Activated naive CD4-positive, alpha-beta T cell treated with anti-CD3 and anti-CD28 coated beads, Interleukin-2, amount 10 ng/mL, durations not matched to agents 7 days and 5 days (primary cell): ENCODE measurements around the gene ATF7.

Experiments
- CTCF ChIA-PET: fragments of 350-600 bp; sonication (Branson Sonifier 250); formaldehyde crosslinking; loops from one replicate; lab custom pipeline; 2021; ENCODE audit warnings: antibody characterized with exemption; lab: Charles Lee
- DNase-seq: peaks from one replicate; pipeline ENCODE4 v3.0.0-alpha.2; 2020
- H3K27ac Mint-ChIP-seq: one replicate; pipeline ENCODE4 v1.8.0; 2021; ENCODE audit warnings: mild to moderate bottlenecking, moderate library complexity, mixed read lengths
- H3K27me3 Mint-ChIP-seq: one replicate; pipeline ENCODE4 v1.8.0; 2021; ENCODE audit warnings: mild to moderate bottlenecking, mixed read lengths
- H3K36me3 Mint-ChIP-seq: one replicate; pipeline ENCODE4 v1.8.0; 2021; ENCODE audit warnings: mixed read lengths
- H3K4me1 Mint-ChIP-seq: one replicate; pipeline ENCODE4 v1.8.0; 2021; ENCODE audit warnings: mixed read lengths
- H3K4me3 Mint-ChIP-seq: one replicate; pipeline ENCODE4 v1.8.0; 2021; ENCODE audit warnings: mild to moderate bottlenecking, moderate library complexity, mixed read lengths
- H3K9me3 Mint-ChIP-seq: one replicate; pipeline ENCODE4 v1.8.0; 2021; ENCODE audit warnings: mixed read lengths

Gene ATF7

GRCh38 chr12:53532524-53533445 lies 93.4 kb downstream of the ATF7 start:
- no peak for DNase-seq
- Mint-ChIP-seq H3K27ac (no peak overlapping the region), H3K4me1 (no peaks in the 10 kb centered on the region), H3K9me3 (no peaks in the 10 kb centered on the region), H3K4me3 (no peak overlapping the region), H3K27me3 (no peaks in the 10 kb centered on the region), H3K36me3 (peaks cover 39% of the 10 kb centered on the region)
- CTCF ChIA-PET: interaction anchor here (0.9 to 1.0 kb wide), 2 partner anchors 11 to 114 kb away, joined by 3 read pairs; no protein-coding TSS in a partner anchor

- no peaks in the 10 kb centered on the region for H3K4me1 Mint-ChIP-seq
- H3K9me3 Mint-ChIP-seq: no peaks in the 10 kb centered on the region
- CTCF ChIA-PET: interaction anchor here (0.9 to 1.0 kb wide), 2 partner anchors 12 to 114 kb away, joined by 3 read pairs; no protein-coding TSS in a partner anchor
- no peak overlapping the region for H3K27ac Mint-ChIP-seq
- no peaks in the 10 kb centered on the region for H3K27me3 Mint-ChIP-seq
- no peak for DNase-seq
- peaks cover 39% of the 10 kb centered on the region for H3K36me3 Mint-ChIP-seq
- H3K4me3 Mint-ChIP-seq: no peak overlapping the region
Observed at GRCh38 chr12:53532021-53532420, 94.2 kb downstream of the ATF7 start.

- Mint-ChIP-seq H3K9me3 (no peaks in the 10 kb centered on the region), H3K4me3 (no peak overlapping the region), H3K27me3 (no peaks in the 10 kb centered on the region), H3K27ac (no peak overlapping the region), H3K36me3 (peaks cover 41% of the 10 kb centered on the region), H3K4me1 (no peaks in the 10 kb centered on the region)
- no peak for DNase-seq
- CTCF ChIA-PET: no interaction called here
Observed at GRCh38 chr12:53530920-53531319, 95.3 kb downstream of the ATF7 start.

GRCh38 chr12:53530061-53530460 lies 96.1 kb downstream of the ATF7 start:
- DNase-seq: no peak

GRCh38 chr12:53524476-53524875 lies 101.7 kb downstream of the ATF7 start:
- Mint-ChIP-seq H3K9me3 (no peaks in the 10 kb centered on the region), H3K27ac (no peak overlapping the region), H3K4me1 (no peaks in the 10 kb centered on the region), H3K4me3 (no peak overlapping the region), H3K27me3 (no peaks in the 10 kb centered on the region), H3K36me3 (peaks cover 38% of the 10 kb centered on the region)
- CTCF ChIA-PET: interaction anchor here (5.9 kb wide), 1 partner anchor 14 kb away, joined by 32 read pairs; no protein-coding TSS in a partner anchor
- no peak for DNase-seq

More at GRCh38 chr12:53530061-53530460, 96.1 kb downstream of the ATF7 start:
- Mint-ChIP-seq H3K4me1 (no peaks in the 10 kb centered on the region), H3K27ac (no peak overlapping the region), H3K4me3 (no peak overlapping the region), H3K36me3 (peaks cover 35% of the 10 kb centered on the region), H3K27me3 (no peaks in the 10 kb centered on the region), H3K9me3 (no peaks in the 10 kb centered on the region)
- CTCF ChIA-PET: interaction anchor here (0.8 kb wide), 1 partner anchor 21 kb away, joined by 3 read pairs; no protein-coding TSS in a partner anchor

GRCh38 chr12:53523131-53523530 lies 103.1 kb downstream of the ATF7 start:
- H3K4me1 Mint-ChIP-seq: no peaks in the 10 kb centered on the region
- no peaks in the 10 kb centered on the region for H3K27me3 Mint-ChIP-seq
- no peak overlapping the region for H3K27ac Mint-ChIP-seq
- H3K9me3 Mint-ChIP-seq: no peaks in the 10 kb centered on the region
- H3K36me3 Mint-ChIP-seq: peaks cover 38% of the 10 kb centered on the region
- DNase-seq: no peak
- CTCF ChIA-PET: interaction anchor here (5.9 kb wide), 1 partner anchor 13 kb away, joined by 32 read pairs; no protein-coding TSS in a partner anchor
- H3K4me3 Mint-ChIP-seq: no peak overlapping the region

- CTCF ChIA-PET: interaction anchor here (1.1 to 1.3 kb wide), 2 partner anchors 9 to 228 kb away, joined by 3 to 7 read pairs; no protein-coding TSS in a partner anchor
- no peak for DNase-seq
- Mint-ChIP-seq H3K4me3 (no peak overlapping the region), H3K27ac (no peak overlapping the region), H3K4me1 (no peaks in the 10 kb centered on the region), H3K36me3 (peaks cover 56% of the 10 kb centered on the region), H3K27me3 (no peaks in the 10 kb centered on the region), H3K9me3 (no peaks in the 10 kb centered on the region)
Observed at GRCh38 chr12:53518381-53518780, 107.8 kb downstream of the ATF7 start.

GRCh38 chr12:53516758-53517455 lies 109.3 kb downstream of the ATF7 start:
- Mint-ChIP-seq H3K4me3 (no peak overlapping the region), H3K4me1 (no peaks in the 10 kb centered on the region), H3K9me3 (no peaks in the 10 kb centered on the region), H3K27me3 (no peaks in the 10 kb centered on the region), H3K36me3 (peaks cover 43% of the 10 kb centered on the region), H3K27ac (peak overlapping the region; percentile 47)
- CTCF ChIA-PET: interaction anchor here (0.5 kb wide), 1 partner anchor 101 kb away, joined by 3 read pairs; no protein-coding TSS in a partner anchor
- no peak for DNase-seq

GRCh38 chr12:53515291-53515680 lies 110.9 kb downstream of the ATF7 start:
- DNase-seq: no peak
- H3K4me1 Mint-ChIP-seq: no peaks in the 10 kb centered on the region
- no peaks in the 10 kb centered on the region for H3K27me3 Mint-ChIP-seq
- H3K27ac Mint-ChIP-seq: no peak overlapping the region
- CTCF ChIA-PET: interaction anchor here (1.0 kb wide), 1 partner anchor 11 kb away, joined by 3 read pairs; no protein-coding TSS in a partner anchor
- no peak overlapping the region for H3K4me3 Mint-ChIP-seq
- H3K9me3 Mint-ChIP-seq: no peaks in the 10 kb centered on the region
- peaks cover 34% of the 10 kb centered on the region for H3K36me3 Mint-ChIP-seq

- Mint-ChIP-seq H3K27ac (peak overlapping the region; percentile 43), H3K36me3 (peaks cover 32% of the 10 kb centered on the region), H3K4me3 (no peak overlapping the region), H3K9me3 (no peaks in the 10 kb centered on the region), H3K4me1 (no peaks in the 10 kb centered on the region), H3K27me3 (no peaks in the 10 kb centered on the region)
- CTCF ChIA-PET: interaction anchor here (1.0 kb wide), 1 partner anchor 11 kb away, joined by 3 read pairs; no protein-coding TSS in a partner anchor
- no peak for DNase-seq
Observed at GRCh38 chr12:53514628-53515290, 111.4 kb downstream of the ATF7 start.

GRCh38 chr12:53513712-53514410 lies 112.3 kb downstream of the ATF7 start:
- Mint-ChIP-seq H3K4me1 (peaks cover 5% of the 10 kb centered on the region), H3K36me3 (peaks cover 29% of the 10 kb centered on the region), H3K27ac (peak overlapping the region; percentile 30), H3K27me3 (no peaks in the 10 kb centered on the region), H3K9me3 (no peaks in the 10 kb centered on the region), H3K4me3 (no peak overlapping the region)
- no peak for DNase-seq
- CTCF ChIA-PET: interaction anchor here (1.3 to 1.7 kb wide), 2 partner anchors 162 to 886 kb away, joined by 3 to 4 read pairs; no protein-coding TSS in a partner anchor

- H3K4me1 Mint-ChIP-seq: peaks cover 12% of the 10 kb centered on the region
- H3K9me3 Mint-ChIP-seq: no peaks in the 10 kb centered on the region
- H3K36me3 Mint-ChIP-seq: peaks cover 28% of the 10 kb centered on the region
- no peak for DNase-seq
- no peak overlapping the region for H3K4me3 Mint-ChIP-seq
- no peak overlapping the region for H3K27ac Mint-ChIP-seq
- no peaks in the 10 kb centered on the region for H3K27me3 Mint-ChIP-seq
- CTCF ChIA-PET: interaction anchor here (1.2 to 5.1 kb wide), 8 partner anchors 10 to 183 kb away, joined by 3 to 45 read pairs (median 10); partner anchors contain the start of gene TARBP2
Observed at GRCh38 chr12:53510181-53510812, 115.9 kb downstream of the ATF7 start.
